AG09309 (cell line): ENCODE measurements around the gene CCDC92B.

Experiments used
- DNase-seq: peaks from one replicate; pipeline ENCODE4 v3.0.0-alpha.2; 2010; ENCODE audit warnings: low read depth
- H3K4me3 ChIP-seq: 2 replicates; pipeline ENCODE4 v1.5.1; 2011; ENCODE audit warnings: mild to moderate bottlenecking, low read depth, low read length, moderate library complexity; ENCODE audit not compliant: control insufficient read depth
- CTCF ChIP-seq: IDR thresholded peaks from 2 replicates; pipeline ENCODE4 v1.5.1; 2011; ENCODE audit warnings: mild to moderate bottlenecking, low read depth, low read length, inconsistent platforms; ENCODE audit not compliant: insufficient read depth, control insufficient read depth; ENCODE audit errors: missing control alignments

Gene CCDC92B

GRCh38 chr17:2704031-2704889, 45.2 kb downstream of the CCDC92B start:
- no peak overlapping the region for H3K4me3 ChIP-seq
- no peak for DNase-seq
- no peak for TF ChIP-seq CTCF

- no peak for TF ChIP-seq CTCF
- DNase-seq = no peak
Observed at GRCh38 chr17:2703606-2704005, 45.8 kb downstream of the CCDC92B start.

GRCh38 chr17:2703181-2703580, 46.3 kb downstream of the CCDC92B start:
- TF ChIP-seq CTCF = no peak
- no peak for DNase-seq
- no peak overlapping the region for H3K4me3 ChIP-seq

More at GRCh38 chr17:2703606-2704005, 45.8 kb downstream of the CCDC92B start:
- H3K4me3 ChIP-seq = no peak overlapping the region

- no peak overlapping the region for H3K4me3 ChIP-seq
- TF ChIP-seq CTCF = no peak
- DNase-seq = no peak
Observed at GRCh38 chr17:2701996-2702741, 47.3 kb downstream of the CCDC92B start.

GRCh38 chr17:2701161-2701995, 48.1 kb downstream of the CCDC92B start:
- no peak for DNase-seq
- TF ChIP-seq CTCF = no peak
- no peak overlapping the region for H3K4me3 ChIP-seq

GRCh38 chr17:2700491-2701141, 48.8 kb downstream of the CCDC92B start:
- H3K4me3 ChIP-seq = no peak overlapping the region
- TF ChIP-seq CTCF = no peak
- DNase-seq = no peak
